ENCODE results near the gene CCDC117. TPM values are rescaled to one million over a fixed set of nuclear protein-coding genes. Genes with fewer than 3 reads are reported as not detected.
"Not testable (repeated sequence)": the region's sequence is repeated elsewhere in the genome, so short reads cannot be mapped to it uniquely, and the experiment has no call there.

Gene CCDC117
- total RNA-seq, 1 experiment from 2014 or later, result 7.1 TPM

DNA sequence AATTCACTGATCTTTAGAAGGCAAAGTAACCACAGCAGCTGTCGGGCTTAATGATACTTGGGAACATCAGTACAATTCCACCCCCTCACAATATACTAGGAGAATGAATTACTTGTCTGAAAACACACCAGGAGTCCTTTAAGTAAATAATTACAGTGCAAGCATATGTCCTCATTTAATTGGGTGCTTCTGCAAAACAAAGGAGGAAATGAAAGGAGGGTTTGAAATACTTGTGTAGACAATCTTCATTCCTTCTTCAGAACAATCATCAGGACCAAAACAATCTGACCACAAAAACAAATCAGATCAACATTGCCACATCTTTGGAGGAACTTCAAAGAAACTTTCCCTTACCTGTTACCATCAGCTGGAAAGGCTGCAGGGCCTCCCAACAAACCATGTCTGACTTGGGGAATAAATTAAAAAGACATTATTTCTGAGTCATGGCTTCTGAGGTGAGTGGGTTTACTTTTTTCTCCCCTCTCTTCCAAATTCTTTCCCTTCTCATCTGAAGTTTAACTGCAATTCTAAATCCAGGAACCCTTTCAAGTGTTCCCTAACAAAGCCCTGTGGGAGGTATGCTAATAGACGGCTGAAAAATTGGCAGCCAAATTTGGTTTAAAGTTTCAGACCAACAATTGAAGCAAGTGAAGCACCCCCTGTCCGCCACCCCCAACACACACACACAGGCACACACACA lies 12.5 kb upstream of the CCDC117 start:
- DNase-seq, result no peak
- Histone ChIP-seq H3F3A (ENCODE audit: low read length, unreplicated experiment) (no peaks in the 10 kb centered on the region), H3K79me2 (ENCODE audit: low read length) (no peaks in the 10 kb centered on the region), H3K9me2 (replicated peaks; ENCODE audit: low read length) (no peaks in the 10 kb centered on the region), H2AFZ (ENCODE audit: low read length) (no peak overlapping the region), H3K36me3 (ENCODE audit: low read depth, low read length) (no peaks in the 10 kb centered on the region), H4K20me1 (ENCODE audit: low read length) (no peaks in the 10 kb centered on the region), H3K9ac (ENCODE audit: low read length) (no peak overlapping the region), H3K27me3 (ENCODE audit: low read length) (no peaks in the 10 kb centered on the region), H3K9me3 (ENCODE audit: low read length) (no peaks in the 10 kb centered on the region), H3K4me3 (ENCODE audit: low read length) (no peak overlapping the region), H3K4me1 (ENCODE audit: insufficient read depth, low read length) (no peaks in the 10 kb centered on the region), H3K4me2 (ENCODE audit: low read length) (no peak overlapping the region), H3K27ac (ENCODE audit: low read length) (no peak overlapping the region)
- no peak; the same call in 1 of the 2 replicates for ATAC-seq
- TF ChIP-seq EZH2phosphoT487 (IDR thresholded peaks at IDR 0.05; ENCODE audit: borderline replicate concordance, low read length) (no peak), EZH2 (IDR thresholded peaks at IDR 0.05; ENCODE audit: low read length, unreplicated experiment) (no peak)
- TF ChIP-seq, protein P1, sequence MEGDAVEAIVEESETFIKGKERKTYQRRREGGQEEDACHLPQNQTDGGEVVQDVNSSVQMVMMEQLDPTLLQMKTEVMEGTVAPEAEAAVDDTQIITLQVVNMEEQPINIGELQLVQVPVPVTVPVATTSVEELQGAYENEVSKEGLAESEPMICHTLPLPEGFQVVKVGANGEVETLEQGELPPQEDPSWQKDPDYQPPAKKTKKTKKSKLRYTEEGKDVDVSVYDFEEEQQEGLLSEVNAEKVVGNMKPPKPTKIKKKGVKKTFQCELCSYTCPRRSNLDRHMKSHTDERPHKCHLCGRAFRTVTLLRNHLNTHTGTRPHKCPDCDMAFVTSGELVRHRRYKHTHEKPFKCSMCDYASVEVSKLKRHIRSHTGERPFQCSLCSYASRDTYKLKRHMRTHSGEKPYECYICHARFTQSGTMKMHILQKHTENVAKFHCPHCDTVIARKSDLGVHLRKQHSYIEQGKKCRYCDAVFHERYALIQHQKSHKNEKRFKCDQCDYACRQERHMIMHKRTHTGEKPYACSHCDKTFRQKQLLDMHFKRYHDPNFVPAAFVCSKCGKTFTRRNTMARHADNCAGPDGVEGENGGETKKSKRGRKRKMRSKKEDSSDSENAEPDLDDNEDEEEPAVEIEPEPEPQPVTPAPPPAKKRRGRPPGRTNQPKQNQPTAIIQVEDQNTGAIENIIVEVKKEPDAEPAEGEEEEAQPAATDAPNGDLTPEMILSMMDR (conservative IDR thresholded peaks at IDR 0.05; ENCODE audit: low read depth, low read length), result no peak
- CTCF ChIA-PET, result no interaction called here
- no TSS peak for BruUV-seq (replicated peaks)
- intact Hi-C loops (cut with micrococcal nuclease), result no loop called here
- POLR2A ChIA-PET (ENCODE audit: unreplicated experiment), result no interaction called here

DNA sequence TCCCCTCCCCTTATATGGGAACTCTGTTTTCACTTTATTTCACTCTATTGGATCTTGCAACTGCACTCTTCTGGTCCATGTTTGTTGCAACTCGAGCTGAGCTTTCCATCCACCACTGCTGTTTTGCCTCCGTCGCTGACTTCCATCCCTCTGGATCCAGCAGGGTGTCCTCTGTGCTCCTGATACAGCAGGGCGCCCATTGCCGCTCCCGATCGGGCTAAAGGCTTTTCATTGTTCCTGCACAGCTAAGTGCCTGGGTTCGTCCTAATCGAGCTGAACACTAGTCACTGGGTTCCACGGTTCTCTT lies 11.1 kb upstream of the CCDC117 start:
- Histone ChIP-seq H3K36me3 (ENCODE audit: low read depth, low read length) (no peaks in the 10 kb centered on the region), H4K20me1 (ENCODE audit: low read length) (no peaks in the 10 kb centered on the region), H3F3A (ENCODE audit: low read length, unreplicated experiment) (no peaks in the 10 kb centered on the region), H3K9ac (ENCODE audit: low read length) (no peak overlapping the region), H3K79me2 (ENCODE audit: low read length) (no peaks in the 10 kb centered on the region), H3K27me3 (ENCODE audit: low read length) (no peaks in the 10 kb centered on the region), H3K4me3 (ENCODE audit: low read length) (no peak overlapping the region), H3K4me1 (ENCODE audit: insufficient read depth, low read length) (no peaks in the 10 kb centered on the region), H2AFZ (ENCODE audit: low read length) (no peak overlapping the region), H3K4me2 (ENCODE audit: low read length) (no peak overlapping the region), H3K27ac (ENCODE audit: low read length) (no peak overlapping the region), H3K9me2 (replicated peaks; ENCODE audit: low read length) (no peaks in the 10 kb centered on the region), H3K9me3 (ENCODE audit: low read length) (no peaks in the 10 kb centered on the region)
- POLR2A ChIA-PET (ENCODE audit: unreplicated experiment), result interaction anchor here (0.6 kb wide), 1 partner anchor 580 kb away, joined by 4 read pairs; no protein-coding TSS in a partner anchor
- intact Hi-C loops (cut with micrococcal nuclease), result no loop called here
- BruUV-seq (replicated peaks), result no TSS peak
- DNase-seq, result no peak
- TF ChIP-seq, protein P1 (conservative IDR thresholded peaks at IDR 0.05; ENCODE audit: low read depth, low read length), result no peak
- TF ChIP-seq EZH2phosphoT487 (IDR thresholded peaks at IDR 0.05; ENCODE audit: borderline replicate concordance, low read length) (no peak), EZH2 (IDR thresholded peaks at IDR 0.05; ENCODE audit: low read length, unreplicated experiment) (no peak)
- no peak for ATAC-seq
- CTCF ChIA-PET, result no interaction called here

DNA sequence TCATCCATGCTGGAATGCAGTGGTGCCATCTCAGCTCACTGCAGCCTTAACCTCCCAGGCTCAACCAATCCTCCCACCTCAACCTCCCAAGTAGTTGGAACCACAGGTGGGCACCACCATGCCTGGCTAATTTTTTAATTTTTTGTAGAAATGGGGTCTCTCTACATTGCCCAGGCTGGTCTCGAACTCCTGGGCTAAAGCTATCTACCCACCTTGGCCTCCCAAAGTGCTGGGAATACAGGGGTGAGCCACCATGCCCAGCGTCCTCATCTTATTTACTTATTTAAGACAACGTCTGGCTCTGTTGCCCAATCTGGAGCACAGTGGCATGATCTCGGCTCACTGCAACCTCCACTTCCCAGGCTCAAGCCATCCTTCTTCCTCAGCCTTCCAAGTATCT lies 10.5 kb upstream of the CCDC117 start:
- H3K4me3 ChIP-seq (ENCODE audit: low read length); H4K20me1 ChIP-seq (ENCODE audit: low read length); H3K9me2 ChIP-seq (replicated peaks; ENCODE audit: low read length); CTCF ChIA-PET; H3K79me2 ChIP-seq (ENCODE audit: low read length); H3K27me3 ChIP-seq (ENCODE audit: low read length); POLR2A ChIA-PET (ENCODE audit: unreplicated experiment); H2AFZ ChIP-seq (ENCODE audit: low read length); H3K9me3 ChIP-seq (ENCODE audit: low read length); H3K4me1 ChIP-seq (ENCODE audit: insufficient read depth, low read length); H3F3A ChIP-seq (ENCODE audit: low read length, unreplicated experiment); BruUV-seq (replicated peaks); H3K27ac ChIP-seq (ENCODE audit: low read length); H3K9ac ChIP-seq (ENCODE audit: low read length); H3K36me3 ChIP-seq (ENCODE audit: low read depth, low read length); ATAC-seq; H3K4me2 ChIP-seq (ENCODE audit: low read length); DNase-seq; intact Hi-C loops (cut with micrococcal nuclease): not testable (repeated sequence)

Measured in PC-3 (cell line).